BE2C (cell line): ENCODE measurements around the gene UGT1A6.
"Not testable (repeated sequence)": the region's sequence is repeated elsewhere in the genome, so short reads cannot be mapped to it uniquely, and the experiment has no call there.

Experiments used
- DNase-seq: peaks from one replicate; pipeline ENCODE4 v3.0.0-alpha.2; 2020
- H3K27me3 ChIP-seq: fragments of 250-450 bp; sonication (Bioruptor Pico); 2 replicates; pipeline ENCODE4 v1.5.1; 2020; ENCODE audit warnings: mild to moderate bottlenecking
- H3K36me3 ChIP-seq: fragments of 250-450 bp; sonication (Bioruptor Pico); 2 replicates; pipeline ENCODE4 v1.5.1; 2020; ENCODE audit warnings: mild to moderate bottlenecking
- H3K4me1 ChIP-seq: fragments of 250-450 bp; sonication (Bioruptor Pico); 2 replicates; pipeline ENCODE4 v1.5.1; 2020
- H3K4me3 ChIP-seq: 2 replicates; pipeline ENCODE4 v1.5.1; 2011; ENCODE audit warnings: low read depth, low read length
- H3K9me3 ChIP-seq: fragments of 250-450 bp; sonication (Bioruptor Pico); 2 replicates; pipeline ENCODE4 v1.5.1; 2020
- CTCF ChIP-seq: IDR thresholded peaks from 2 replicates; pipeline ENCODE4 v1.5.1; 2012; ENCODE audit warnings: mild to moderate bottlenecking, low read depth, low read length

UGT1A6 gene

GRCh38 chr2:233700028-233700635 is 7.4 kb downstream of the UGT1A6 start:
- no peak for TF ChIP-seq CTCF
- Histone ChIP-seq H3K9me3 (no peaks in the 10 kb centered on the region), H3K4me3 (no peak overlapping the region), H3K27me3 (no peaks in the 10 kb centered on the region), H3K36me3 (no peaks in the 10 kb centered on the region), H3K4me1 (peaks cover 4% of the 10 kb centered on the region; the same call in 1 of the 2 replicates)
- DNase-seq: no peak

GRCh38 chr2:233700842-233701241 is 8.2 kb downstream of the UGT1A6 start:
- not testable (repeated sequence) for H3K27me3 ChIP-seq, H3K36me3 ChIP-seq, DNase-seq, H3K4me1 ChIP-seq, H3K9me3 ChIP-seq, H3K4me3 ChIP-seq

GRCh38 chr2:233702238-233702637 is 9.5 kb downstream of the UGT1A6 start:
- no peak for TF ChIP-seq CTCF
- Histone ChIP-seq H3K4me1 (peaks cover 4% of the 10 kb centered on the region; the same call in 1 of the 2 replicates), H3K4me3 (no peak overlapping the region)

GRCh38 chr2:233705911-233706506 is 13.3 kb downstream of the UGT1A6 start:
- no peaks in the 10 kb centered on the region for H3K9me3 ChIP-seq
- no peaks in the 10 kb centered on the region for H3K4me1 ChIP-seq
- no peak for DNase-seq
- H3K36me3 ChIP-seq: no peaks in the 10 kb centered on the region
- no peak overlapping the region for H3K4me3 ChIP-seq
- H3K27me3 ChIP-seq: no peaks in the 10 kb centered on the region
- no peak for TF ChIP-seq CTCF

More at GRCh38 chr2:233702238-233702637, 9.5 kb downstream of the UGT1A6 start:
- Histone ChIP-seq H3K36me3 (no peaks in the 10 kb centered on the region), H3K27me3 (no peaks in the 10 kb centered on the region), H3K9me3 (no peaks in the 10 kb centered on the region)
- no peak for DNase-seq

GRCh38 chr2:233706720-233707119 is 14.0 kb downstream of the UGT1A6 start:
- H3K36me3 ChIP-seq: no peaks in the 10 kb centered on the region
- no peak for DNase-seq
- H3K9me3 ChIP-seq: no peaks in the 10 kb centered on the region
- no peak overlapping the region for H3K4me3 ChIP-seq
- H3K4me1 ChIP-seq: no peaks in the 10 kb centered on the region
- no peaks in the 10 kb centered on the region for H3K27me3 ChIP-seq
- no peak for TF ChIP-seq CTCF

GRCh38 chr2:233707940-233708644 is 15.4 kb downstream of the UGT1A6 start:
- no peak for TF ChIP-seq CTCF
- Histone ChIP-seq H3K27me3 (no peaks in the 10 kb centered on the region), H3K36me3 (no peaks in the 10 kb centered on the region), H3K4me3 (no peak overlapping the region), H3K4me1 (no peaks in the 10 kb centered on the region), H3K9me3 (no peaks in the 10 kb centered on the region)
- no peak for DNase-seq
